HG03442 (cell line): ENCODE results near the gene TBC1D10B.
A peak's percentile ranks its signal among the peaks of the same experiment; 100 is the strongest.
"Not testable (repeated sequence)": the region's sequence is repeated elsewhere in the genome, so short reads cannot be mapped to it uniquely, and the experiment has no call there.

Experiments used
- ATAC-seq: cut with Tn5 transposase; IDR thresholded peaks from one replicate; pipeline ENCODE4 v1.9.1; 2021; ENCODE audit warnings: mild to moderate bottlenecking, moderate library complexity; ENCODE audit not compliant: unreplicated experiment

Gene TBC1D10B

GRCh38 chr16:30337964-30338357 lies 32.3 kb downstream of the TBC1D10B start:
- not testable (repeated sequence) for ATAC-seq

- ATAC-seq = no peak
Observed at GRCh38 chr16:30335598-30336474, 34.5 kb downstream of the TBC1D10B start.

DNA sequence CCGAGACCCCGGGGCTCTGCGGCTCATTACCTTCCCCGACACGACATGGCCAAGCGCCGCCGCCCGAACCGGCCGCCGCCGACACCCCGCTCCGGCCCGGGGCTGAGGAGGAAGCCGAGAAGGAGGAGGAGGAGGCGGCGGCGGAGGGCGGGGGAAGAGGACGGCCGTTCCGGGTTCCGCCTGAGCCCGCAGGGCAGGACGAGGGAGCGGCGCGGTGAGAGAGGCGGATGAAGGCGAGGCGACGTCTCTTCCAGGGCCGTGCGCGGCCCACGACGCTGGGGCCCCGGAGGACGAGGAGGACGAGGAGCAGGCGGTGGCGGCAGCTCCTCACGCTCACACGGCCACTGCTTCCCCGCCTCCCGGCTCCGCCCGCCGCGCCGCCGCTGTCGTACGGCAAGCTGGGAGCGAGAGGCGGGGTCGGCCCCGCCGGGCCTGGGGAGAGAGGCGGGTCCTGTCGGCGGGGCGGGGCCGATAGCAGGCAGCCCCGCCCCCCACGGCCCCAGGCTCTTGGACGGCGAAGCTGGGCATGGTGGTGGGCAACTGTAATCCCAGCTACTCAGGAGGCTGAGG lies 35.2 kb downstream of the TBC1D10B start:
- peak; percentile 68 for ATAC-seq

DNA sequence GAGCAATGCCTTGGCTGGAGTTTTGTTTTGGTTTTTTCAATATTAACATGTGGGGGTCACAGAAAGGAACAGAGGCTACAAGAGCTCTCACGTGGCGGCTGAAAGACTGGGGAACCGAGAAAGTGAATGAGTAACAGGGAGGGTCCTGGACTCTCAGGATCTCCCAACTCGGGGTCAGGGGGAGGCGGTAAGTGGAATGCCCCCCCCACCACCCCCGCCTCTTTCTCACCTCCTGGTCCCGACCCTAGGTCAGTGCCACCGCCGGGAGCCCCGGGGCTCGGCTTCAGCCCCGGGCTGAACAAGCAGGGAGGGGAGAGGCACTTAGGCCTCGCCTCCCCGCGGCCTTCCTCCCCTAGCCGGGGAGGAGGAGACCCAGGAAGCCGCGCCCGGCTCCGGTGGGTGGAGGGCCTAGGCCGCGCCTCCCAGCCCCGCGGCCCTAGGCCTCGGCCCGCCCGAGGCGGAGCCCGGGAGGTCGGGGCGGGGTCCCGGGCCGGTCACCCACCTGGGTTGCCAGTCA lies 35.8 kb downstream of the TBC1D10B start:
- ATAC-seq = peak; percentile 85

GRCh38 chr16:30324220-30324619 lies 46.1 kb downstream of the TBC1D10B start:
- not testable (repeated sequence) for ATAC-seq

GRCh38 chr16:30318647-30319046 lies 51.6 kb downstream of the TBC1D10B start:
- ATAC-seq = not testable (repeated sequence)

DNA sequence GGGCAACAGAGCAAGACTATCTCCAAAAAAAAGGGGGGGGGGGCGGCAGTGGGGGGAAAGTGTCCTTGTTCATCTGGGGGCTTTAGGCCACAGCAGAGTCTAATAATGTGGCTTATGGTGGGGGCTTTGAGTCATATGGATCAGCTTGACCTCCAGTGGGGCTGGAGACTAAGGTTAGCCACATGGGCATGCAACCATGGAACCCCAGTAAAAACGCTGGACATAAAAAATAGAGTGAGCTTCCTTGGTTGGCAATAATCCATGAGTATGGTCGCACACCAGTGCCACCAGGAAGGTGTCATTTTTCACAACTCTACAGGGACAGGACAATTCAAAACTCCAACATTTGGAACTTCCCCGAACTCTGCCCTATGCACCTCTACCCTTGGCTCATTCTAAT lies 59.4 kb downstream of the TBC1D10B start:
- ATAC-seq = not testable (repeated sequence)

DNA sequence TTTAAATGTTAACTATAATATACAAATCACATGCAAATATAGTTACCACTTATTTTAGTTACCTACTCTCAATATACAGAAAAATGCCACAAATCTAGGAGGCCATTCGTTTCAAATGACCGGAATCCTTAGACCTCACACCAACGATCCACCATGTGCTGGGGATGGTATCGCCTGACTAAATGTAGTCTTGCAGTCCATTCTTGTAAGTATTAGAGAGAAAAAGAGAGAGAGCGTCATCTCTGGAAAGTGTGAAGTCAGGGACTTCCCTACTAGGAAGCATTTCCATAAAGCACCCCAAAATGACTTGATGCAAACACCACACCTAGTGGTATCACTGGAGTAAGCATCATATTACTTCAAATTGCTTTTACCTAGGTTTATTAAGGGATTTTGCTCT lies 61.0 kb downstream of the TBC1D10B start:
- not testable (repeated sequence) for ATAC-seq
